Dermis blood vessel endothelial cell (primary cell): Measurements from ENCODE around the gene JARID2. TPM values are rescaled to one million over a fixed set of nuclear protein-coding genes. Genes with fewer than 3 reads are reported as not detected.

Source experiments
- DNase-seq: peaks from one replicate; pipeline ENCODE4 v3.0.0; 2010
- total RNA-seq: library from RNA; depleted of rRNA; stranded (reverse); fragments of >200 nt; gene quantifications from 2 replicates; pipeline ENCODE4 v1.2.3, GENCODE V29; 2014

The JARID2 gene
- total RNA-seq, 1 donor from 2014 or later, result 15.3 TPM

GRCh38 chr6:15247500-15248450 lies 1.9 kb downstream of the JARID2 start:
- peak; percentile 61 for DNase-seq

GRCh38 chr6:15248451-15249370 lies 2.8 kb downstream of the JARID2 start:
- peak; percentile 97 for DNase-seq

DNA sequence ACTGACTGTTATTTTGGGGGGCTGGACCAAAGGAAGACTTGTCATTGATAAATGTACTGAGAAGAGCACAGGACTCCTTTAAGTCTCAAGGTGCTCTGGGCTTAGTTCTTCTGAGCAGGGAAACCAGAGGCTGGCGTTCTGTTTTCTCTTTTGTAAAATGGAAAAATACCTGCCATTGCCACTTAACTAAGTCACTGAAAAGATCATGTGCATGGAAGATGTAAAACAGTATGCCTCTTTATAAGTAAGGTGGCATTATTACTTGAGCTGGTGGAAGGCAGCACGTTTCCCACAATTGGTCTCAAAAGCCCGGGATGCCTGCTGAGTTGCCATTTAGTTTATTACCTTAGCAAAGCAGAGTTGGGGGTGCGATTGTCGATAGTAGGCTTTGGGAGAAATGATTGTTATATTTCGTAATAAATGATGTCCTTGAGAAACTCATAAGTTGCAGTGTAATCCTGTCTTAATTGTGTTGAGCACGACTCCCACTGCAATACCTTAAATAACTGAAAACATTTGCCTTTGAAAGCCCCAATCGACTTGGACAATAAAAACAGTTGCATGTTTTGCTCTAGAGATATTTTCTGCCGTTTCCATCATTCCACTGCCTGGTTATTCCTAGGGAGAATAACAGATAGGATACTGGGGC lies 3.6 kb downstream of the JARID2 start:
- peak; percentile 17 for DNase-seq

GRCh38 chr6:15250187-15251168 lies 4.6 kb downstream of the JARID2 start:
- DNase-seq, result no peak

DNA sequence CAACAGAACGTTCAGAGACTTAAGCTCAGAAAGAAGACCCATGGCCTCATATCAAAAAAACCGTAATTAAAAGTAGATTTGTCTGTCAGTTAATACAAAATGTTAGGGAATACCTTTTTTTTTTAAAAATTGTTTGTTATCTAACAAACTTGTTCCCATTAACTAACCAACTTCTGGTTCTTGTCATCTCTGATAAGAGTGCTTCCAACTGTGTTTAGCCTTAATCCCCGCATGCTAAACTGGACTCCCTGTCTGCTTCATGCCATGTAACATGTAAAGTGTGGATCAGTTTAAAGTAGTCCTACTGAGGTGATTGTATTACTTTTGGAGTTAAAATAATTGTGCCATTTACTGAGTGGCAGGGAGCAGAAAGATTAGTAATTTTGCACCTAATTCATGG lies 6.3 kb downstream of the JARID2 start:
- no peak for DNase-seq

DNA sequence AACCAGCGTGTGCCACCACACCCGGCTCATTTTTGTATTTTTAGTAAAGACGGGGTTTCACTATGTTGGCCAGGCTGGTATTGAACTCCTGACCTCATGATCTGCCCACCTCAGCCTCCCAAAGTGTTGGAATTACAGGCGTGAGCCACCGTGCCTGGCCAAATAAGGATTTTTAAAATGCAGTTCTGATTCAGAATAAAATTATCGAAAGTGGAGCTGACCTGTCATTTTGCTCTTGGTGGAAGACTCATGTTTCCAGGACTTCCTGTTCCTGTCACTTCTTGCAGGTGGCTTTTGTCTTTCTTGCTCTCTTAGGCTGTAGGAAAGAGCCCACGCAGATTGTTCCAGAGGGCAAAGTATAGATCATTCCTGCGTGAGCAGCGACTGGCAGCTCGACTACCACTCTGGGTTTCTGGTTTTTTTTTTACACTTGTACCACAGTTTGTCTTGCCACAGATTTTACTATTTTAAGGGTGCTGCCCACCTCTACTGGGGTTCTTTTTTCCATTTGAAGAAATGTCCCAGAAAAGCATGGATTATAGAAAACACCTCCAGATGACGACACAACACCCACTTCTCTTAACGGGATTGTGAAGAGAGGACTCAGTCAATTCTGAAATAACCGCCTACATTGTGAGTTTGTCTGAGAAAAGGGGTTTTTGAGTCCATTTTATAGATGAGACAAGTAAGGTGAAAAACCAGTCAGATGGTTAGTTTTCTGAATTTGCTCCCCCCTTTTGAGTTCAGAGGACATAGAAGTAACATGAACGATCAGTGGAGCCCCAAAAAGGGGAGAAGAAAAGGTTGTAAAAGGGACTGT lies 7.5 kb downstream of the JARID2 start:
- DNase-seq, result no peak

- DNase-seq, result peak; percentile 42
Measured at GRCh38 chr6:15254070-15254975, 8.5 kb downstream of the JARID2 start.

DNA sequence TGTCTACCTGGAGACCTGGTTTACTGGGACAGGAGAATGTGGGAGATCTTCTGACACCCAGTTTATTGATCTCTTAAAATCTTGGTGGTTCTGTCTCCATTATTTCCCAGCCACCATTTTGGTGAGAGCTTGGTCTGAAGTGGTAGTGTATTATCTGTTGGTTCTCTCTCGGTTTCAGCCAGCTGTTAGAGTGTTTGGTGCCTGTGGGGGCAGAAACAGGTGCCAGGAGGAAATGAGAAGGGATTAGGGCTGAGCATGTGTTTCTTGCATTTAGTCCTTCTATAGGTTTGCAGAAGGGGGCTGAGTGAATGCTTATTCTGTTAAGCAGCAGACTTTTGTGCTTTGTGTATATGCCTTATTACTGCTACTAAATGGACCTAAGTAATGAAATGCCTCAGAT lies 9.6 kb downstream of the JARID2 start:
- DNase-seq, result no peak

DNA sequence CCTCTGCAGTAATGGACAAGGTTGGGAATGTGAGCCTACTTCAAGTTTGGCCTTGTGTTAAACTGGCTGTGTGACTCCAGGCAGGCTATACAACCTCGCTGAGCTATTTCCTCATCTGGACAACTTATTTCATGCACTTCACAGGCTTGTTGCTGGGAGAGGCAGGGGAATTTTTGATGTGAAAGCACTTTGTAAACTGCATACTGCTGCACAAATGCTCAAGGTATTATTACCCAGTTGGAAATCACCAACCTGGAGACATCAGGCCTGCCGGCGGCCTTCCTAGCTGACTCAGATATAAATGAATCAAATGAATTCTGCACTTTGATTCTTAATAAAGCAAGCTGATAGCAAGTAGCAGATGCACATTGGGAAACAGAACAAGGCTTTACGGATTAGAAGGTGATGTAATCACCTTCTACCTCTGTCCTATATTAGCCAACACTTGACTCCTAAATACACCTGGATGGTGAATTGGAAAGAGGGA lies 10.1 kb downstream of the JARID2 start:
- no peak for DNase-seq

DNA sequence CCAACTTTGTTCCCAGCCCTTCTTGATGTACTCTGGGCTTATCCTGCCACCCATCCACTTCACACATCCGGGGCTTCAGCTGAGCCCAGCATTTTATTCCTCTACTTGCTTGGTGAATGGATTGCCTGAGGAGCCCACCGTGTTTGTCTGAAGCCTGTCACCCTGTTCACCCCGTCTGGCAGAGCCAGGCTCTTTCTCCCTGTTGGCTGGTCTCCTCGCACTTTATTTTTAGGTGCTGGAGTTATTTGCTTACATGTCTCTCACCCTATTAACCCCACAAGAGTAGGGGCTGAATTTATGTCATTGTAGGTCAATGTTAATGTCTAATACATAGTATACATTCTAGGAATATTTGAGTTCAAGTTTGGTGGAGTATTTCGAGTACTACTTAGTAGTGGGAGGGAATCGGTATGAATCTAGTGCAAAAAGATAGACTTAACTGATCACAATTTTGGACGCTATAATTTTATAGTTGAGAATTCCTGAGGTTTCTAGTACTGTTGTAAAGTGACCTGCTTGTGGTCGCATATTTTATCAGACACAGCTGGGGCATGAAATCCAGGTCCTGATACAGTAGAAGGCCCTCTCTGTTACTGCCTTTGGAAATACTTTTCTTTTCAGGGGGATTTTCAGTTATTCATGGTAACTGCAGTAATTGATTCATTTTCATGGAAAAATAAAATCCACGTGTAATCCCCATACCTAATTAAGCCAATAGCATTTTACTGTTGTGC lies 10.8 kb downstream of the JARID2 start:
- no peak for DNase-seq

DNA sequence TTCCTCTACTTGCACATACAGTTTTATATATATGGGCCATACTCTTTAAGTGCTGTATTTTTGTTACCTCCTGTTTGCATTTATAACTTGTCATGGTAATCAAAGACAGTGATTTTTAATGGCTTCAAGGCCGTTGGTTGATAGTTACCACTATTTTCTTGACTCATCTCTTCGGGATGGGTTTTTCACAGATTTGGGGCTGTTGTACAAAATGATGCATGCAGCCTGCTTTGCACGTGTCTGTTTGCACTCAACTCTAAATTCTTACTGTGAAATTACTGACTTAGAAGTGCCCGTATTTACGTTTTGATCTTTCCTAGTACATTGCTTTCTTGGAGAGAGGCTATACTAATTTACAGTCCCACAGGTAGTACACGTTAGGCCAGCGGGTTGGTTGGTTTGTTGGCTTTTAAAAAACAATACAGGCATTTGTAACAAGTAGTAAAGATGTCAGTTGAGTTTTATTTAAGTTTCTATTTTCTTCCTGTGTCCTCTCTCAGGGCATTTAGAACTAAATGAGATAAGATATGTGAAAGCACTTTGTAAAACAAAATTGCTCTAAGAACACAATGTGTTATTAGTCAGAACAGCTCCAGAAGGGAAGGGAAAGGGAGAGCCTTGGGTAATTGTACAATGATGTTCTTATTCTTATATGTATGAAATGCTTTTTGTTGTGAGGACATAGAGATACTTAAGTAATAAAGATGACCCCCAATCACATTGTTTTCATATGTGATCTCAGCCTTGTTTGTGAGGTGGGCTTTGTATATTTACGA lies 11.7 kb downstream of the JARID2 start:
- no peak for DNase-seq

DNA sequence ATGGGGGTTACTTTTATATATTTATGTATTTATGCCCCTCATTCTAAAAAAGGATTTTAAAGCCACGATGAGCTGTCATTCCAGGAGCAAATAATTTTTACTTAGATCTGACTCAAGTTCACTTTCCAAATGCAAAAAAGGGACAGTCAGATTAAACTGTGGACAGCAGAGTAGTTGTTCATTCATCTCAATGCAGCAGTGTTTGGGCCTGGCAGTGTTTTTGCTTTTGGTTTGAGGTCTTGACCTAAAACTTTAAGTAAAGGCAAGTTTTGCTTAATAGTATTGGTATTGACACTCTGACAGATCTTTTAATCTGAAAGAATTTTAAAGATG lies 13.9 kb downstream of the JARID2 start:
- DNase-seq, result no peak

- no peak for DNase-seq
Measured at GRCh38 chr6:15260099-15260821, 14.4 kb downstream of the JARID2 start.

DNA sequence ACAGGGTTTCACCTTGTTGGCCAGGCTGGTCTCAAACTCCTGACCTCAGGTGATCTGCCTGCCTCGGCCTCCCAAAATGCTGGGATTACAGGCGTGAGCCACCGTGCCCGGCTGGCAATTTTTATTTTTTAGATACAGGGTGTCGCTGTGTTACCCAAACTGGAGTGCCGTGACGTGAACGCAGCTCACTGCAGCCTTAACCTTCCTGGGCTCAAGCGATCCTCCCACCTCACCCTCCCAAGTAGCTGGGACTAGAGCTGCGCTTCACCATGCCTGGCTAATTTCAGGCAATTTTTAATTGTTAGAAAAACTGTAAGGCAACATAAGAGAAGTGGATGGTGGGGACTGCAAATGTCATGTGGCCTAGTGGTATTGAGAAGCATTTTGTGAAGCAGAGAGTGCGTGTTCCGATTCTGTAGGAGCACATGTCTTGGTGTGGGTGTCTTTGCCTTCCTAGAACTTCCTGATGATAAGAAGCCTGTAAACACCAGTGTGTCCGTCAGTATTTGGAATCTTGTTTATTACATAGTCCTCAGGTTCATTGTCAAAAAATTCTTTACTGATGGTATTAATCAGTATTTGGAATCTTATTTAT lies 18.0 kb downstream of the JARID2 start:
- no peak for DNase-seq

GRCh38 chr6:15264412-15264811 lies 18.5 kb downstream of the JARID2 start:
- no peak for DNase-seq

DNA sequence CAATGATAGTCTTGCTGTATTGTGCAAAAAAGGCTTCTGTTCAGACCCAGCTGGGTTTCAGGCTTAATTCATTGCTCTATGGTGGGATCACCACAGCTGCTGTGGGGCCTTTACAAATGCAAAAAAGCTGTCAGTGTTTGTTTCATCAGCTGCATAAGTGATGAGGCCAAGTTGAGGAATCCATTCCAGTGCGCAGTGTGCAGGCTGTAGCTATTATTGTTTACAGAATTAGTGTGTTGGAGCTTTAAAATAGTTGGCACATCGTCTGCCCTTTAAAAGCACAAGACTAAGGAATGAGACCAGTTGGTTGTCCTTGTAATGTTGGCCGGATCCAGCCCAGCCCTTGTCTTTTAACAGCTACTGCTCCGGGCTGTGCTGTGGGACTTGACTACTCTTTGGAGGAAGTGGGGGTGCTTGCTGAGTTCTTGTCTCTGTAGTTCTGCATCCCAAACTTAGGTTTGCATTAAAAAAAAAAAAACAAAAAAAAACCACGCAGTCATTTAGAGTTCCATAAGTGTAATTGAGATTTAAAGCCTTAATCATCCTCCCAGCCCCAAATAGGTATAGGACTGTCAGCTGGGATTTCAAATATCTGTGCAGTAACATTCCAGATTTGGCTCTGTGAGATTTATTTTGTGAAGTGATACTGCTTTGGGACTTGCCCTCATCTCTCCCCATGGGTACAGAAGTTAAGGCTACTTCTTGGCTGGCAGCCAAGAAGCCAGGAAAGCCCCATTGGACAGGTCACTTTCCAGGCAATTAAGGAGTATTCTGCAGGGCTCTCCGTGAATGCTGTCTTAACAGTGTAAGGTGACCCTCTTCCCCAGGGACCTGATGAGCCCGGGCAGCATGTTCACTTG lies 19.3 kb downstream of the JARID2 start:
- peak; percentile 35 for DNase-seq
